Activated CD8-positive, alpha-beta memory T cell treated with anti-CD3 and anti-CD28 coated beads, Interleukin-2, amount 50 U/mL, for 24 hours (primary cell): Measurements from ENCODE around the gene CDKL4.
"Not testable (repeated sequence)": the region's sequence is repeated elsewhere in the genome, so short reads cannot be mapped to it uniquely, and the experiment has no call there.

Source experiments
- DNase-seq: peaks from one replicate; pipeline ENCODE4 v3.0.0-alpha.2; 2020; ENCODE audit errors: extremely low read depth

CDKL4 gene

GRCh38 chr2:39144416-39144815, 99.4 kb downstream of the CDKL4 start:
- DNase-seq = no peak

GRCh38 chr2:39142904-39143605, 100.7 kb downstream of the CDKL4 start:
- DNase-seq = no peak

GRCh38 chr2:39141334-39142271, 102.2 kb downstream of the CDKL4 start:
- no peak for DNase-seq

- not testable (repeated sequence) for DNase-seq
These were observed 102.8 kb downstream of the CDKL4 start for GRCh38 chr2:39140948-39141333.

- no peak for DNase-seq
These were observed 103.4 kb downstream of the CDKL4 start for GRCh38 chr2:39140322-39140847.

GRCh38 chr2:39139511-39140237, 104.1 kb downstream of the CDKL4 start:
- no peak for DNase-seq

GRCh38 chr2:39138837-39139211, 104.9 kb downstream of the CDKL4 start:
- DNase-seq = no peak

GRCh38 chr2:39138187-39138836, 105.5 kb downstream of the CDKL4 start:
- DNase-seq = not testable (repeated sequence)

- DNase-seq = no peak
These were observed 107.0 kb downstream of the CDKL4 start for GRCh38 chr2:39136799-39137198.

- no peak for DNase-seq
These were observed 108.0 kb downstream of the CDKL4 start for GRCh38 chr2:39135690-39136259.

- DNase-seq = no peak
These were observed 110.4 kb downstream of the CDKL4 start for GRCh38 chr2:39133215-39133851.

- DNase-seq = peak; percentile 57
These were observed 114.8 kb downstream of the CDKL4 start for GRCh38 chr2:39128919-39129391.

GRCh38 chr2:39127973-39128372, 115.8 kb downstream of the CDKL4 start:
- DNase-seq = no peak
